ENCODE data around the gene TM9SF2.

DNA sequence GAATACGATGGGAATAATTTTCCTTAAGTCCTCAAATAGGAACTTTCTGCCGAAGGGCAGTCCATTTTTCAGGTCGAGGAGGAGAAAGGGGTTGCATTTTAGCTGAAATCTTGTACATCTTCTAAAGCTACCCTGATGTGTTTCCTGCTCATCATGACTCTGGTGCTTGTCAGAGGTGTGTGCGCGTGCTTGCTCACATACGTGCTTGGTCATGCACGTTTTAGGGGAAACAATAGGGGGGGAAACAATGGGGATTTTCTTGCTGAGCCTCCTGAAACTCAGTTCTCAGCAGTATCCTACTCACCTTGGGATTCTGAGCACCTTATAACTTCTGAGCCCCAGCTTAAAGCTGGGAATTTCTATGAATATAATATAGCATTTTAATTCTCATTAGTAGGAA is 44.7 kb downstream of the TM9SF2 start:
- TF ChIP-seq CTCF (IDR thresholded peaks at IDR 0.05) = no peak
- no peak for TF ChIP-seq POLR2A (IDR thresholded peaks at IDR 0.05)
